Stimulated activated CD8-positive, alpha-beta memory T cell treated with anti-CD3 and anti-CD28 coated beads, Interleukin-12 subunit alpha, Interleukin-12 subunit beta, amount 100 ng/mL, for 24 hours (primary cell): ENCODE data around the gene CATSPERE.
"Not testable (repeated sequence)": the region's sequence is repeated elsewhere in the genome, so short reads cannot be mapped to it uniquely, and the experiment has no call there.

Source experiments
- DNase-seq: peaks from one replicate; pipeline ENCODE4 v3.0.0-alpha.2; 2020; ENCODE audit errors: extremely low read depth

CATSPERE gene

GRCh38 chr1:244666672-244667418 lies 205.8 kb downstream of the CATSPERE start:
- not testable (repeated sequence) for DNase-seq

- DNase-seq: no peak
These were observed 206.7 kb downstream of the CATSPERE start for GRCh38 chr1:244667797-244668196.

- no peak for DNase-seq
These were observed 212.0 kb downstream of the CATSPERE start for GRCh38 chr1:244672946-244673682.

- DNase-seq: no peak
These were observed 213.4 kb downstream of the CATSPERE start for GRCh38 chr1:244674446-244674845.

DNA sequence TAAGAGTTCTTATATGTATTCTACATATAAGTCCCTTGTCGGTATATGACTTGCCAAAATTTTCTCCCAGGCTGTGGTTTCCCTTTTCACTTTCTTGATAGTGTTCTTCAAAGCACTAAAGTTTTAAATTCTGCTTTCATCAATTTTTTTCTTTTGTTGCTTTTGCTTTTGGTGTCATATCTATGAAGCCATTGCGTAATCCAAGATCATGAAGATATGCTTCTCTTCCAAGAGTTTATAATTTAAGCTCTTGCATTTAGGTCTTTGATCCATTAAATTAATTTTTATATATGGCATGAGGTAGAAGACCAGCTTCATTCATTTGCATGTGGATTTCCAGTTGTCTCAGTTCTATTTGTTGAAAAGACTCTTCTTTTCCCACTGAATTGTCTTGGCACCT lies 214.1 kb downstream of the CATSPERE start:
- DNase-seq: no peak

GRCh38 chr1:244678697-244679096 lies 217.6 kb downstream of the CATSPERE start:
- no peak for DNase-seq

DNA sequence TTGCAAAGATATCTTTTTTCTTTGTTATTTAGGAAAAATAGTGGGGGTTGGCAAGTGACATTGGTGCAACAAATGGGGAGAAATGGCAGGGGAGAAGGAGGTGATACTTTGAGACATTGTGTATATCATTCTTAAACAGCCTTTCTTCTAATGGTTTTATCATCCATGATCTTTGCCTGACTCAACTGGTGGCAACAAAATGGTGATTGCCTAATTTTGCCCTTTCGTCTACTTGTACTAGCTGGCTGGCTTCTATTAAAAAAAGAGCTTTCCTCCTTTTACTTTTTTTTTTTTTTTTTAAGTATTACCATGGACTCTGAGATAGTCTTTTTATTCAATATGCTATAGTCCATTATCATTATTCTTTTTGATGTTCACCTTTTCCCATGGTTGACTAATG lies 219.6 kb downstream of the CATSPERE start:
- no peak for DNase-seq

DNA sequence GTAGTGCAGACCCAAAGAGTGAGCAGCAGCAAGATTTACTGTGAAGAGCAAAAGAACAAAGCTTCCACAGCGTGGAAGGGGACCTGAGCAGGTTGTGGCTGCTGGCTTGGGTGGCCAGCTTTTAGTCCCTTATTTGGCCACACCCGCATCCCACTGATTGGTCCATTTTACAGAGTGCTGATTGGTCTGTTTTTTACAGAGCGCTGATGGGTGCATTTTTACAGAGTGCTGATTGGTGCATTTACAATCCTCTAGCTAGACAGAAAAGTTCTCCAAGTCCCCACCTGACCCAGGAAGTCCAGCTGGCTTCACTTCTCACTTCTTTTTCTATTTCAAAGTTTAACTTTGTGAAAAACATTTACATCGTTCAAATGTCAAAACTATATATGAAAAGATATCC lies 221.0 kb downstream of the CATSPERE start:
- DNase-seq: not testable (repeated sequence)
